ENCODE results near the gene BCL6. TPM values are rescaled to one million over a fixed set of nuclear protein-coding genes. Genes with fewer than 3 reads are reported as not detected.

Gene BCL6
- total and polyA plus RNA-seq, 10 of the 15 experiments (the other 5 are each of a cell fraction or from before 2014, with no cell fraction given): 0.04 to 0.85 (median 0.15) TPM

- ChIA-PET POLR2A (no interaction called here), CTCF (interaction anchor here (0.6 to 4.8 kb wide), 46 partner anchors 8 to 1213 kb away, joined by 3 to 50 read pairs (median 3); partner anchors contain the start of gene RTP4), SMC1A (ENCODE audit: uncharacterized antibody, unreplicated experiment) (interaction anchor here (0.6 to 4.1 kb wide), 40 partner anchors 9 to 1294 kb away, joined by 3 to 27 read pairs (median 3); no protein-coding TSS in a partner anchor), RAD21 (ENCODE audit: unreplicated experiment) (interaction anchor here (0.6 to 4.1 kb wide), 16 partner anchors 9 to 1294 kb away, joined by 3 to 16 read pairs (median 3); no protein-coding TSS in a partner anchor)
- Histone ChIP-seq H3K36me3 (ENCODE audit: control insufficient read depth in 2 of 2, insufficient read depth in 2 of 2, low read length in 1 of 2) (no peaks in the 10 kb centered on the region), H3K4me1 (ENCODE audit: control insufficient read depth, insufficient read depth, low read length) (peaks cover 11% of the 10 kb centered on the region), H3K9ac (ENCODE audit: control insufficient read depth, insufficient read depth, low read length) (no peak overlapping the region), H3K27ac (ENCODE audit: control insufficient read depth, insufficient read depth) (no peak overlapping the region), H2AFZ (ENCODE audit: control insufficient read depth, low read depth, low read length) (no peak overlapping the region), H3K4me2 (ENCODE audit: control insufficient read depth, insufficient read depth) (no peak overlapping the region), H3K79me2 (ENCODE audit: control insufficient read depth, insufficient read depth, low read length) (no peaks in the 10 kb centered on the region), H4K20me1 (ENCODE audit: control insufficient read depth, insufficient read depth) (no peaks in the 10 kb centered on the region), H3K9me3 (replicated peaks; ENCODE audit: control insufficient read depth, insufficient read depth, low read length) (no peaks in the 10 kb centered on the region), H3K4me3 (no peak overlapping the region), H3K27me3 (replicated peaks in 1 of 2; ENCODE audit: control insufficient read depth in 2 of 2, insufficient read depth in 2 of 2, low read length in 1 of 2) (peaks cover 7 to 13% of the 10 kb centered on the region in 2 experiments)
- 37% methylated on average over 5 of the region's 5 CpGs for WGBS (ENCODE audit: insufficient coverage, insufficient replicate concordance, low lambda C conversion rate, missing lambda C conversion rate)
- no TSS peak for BruUV-seq (replicated peaks)
- in situ Hi-C loops (cut with MboI) (no loop called here), intact Hi-C loops (cut with micrococcal nuclease; ENCODE audit: unreplicated experiment) (loop anchor here (5.0 to 10.0 kb wide), 4 partner anchors 155 to 917 kb away; no protein-coding TSS in a partner anchor)
- ATAC-seq (no peak), DNase-seq (ENCODE audit: low read depth, low spot score) (no peak), FAIRE-seq (no peak)
- no peak for TF ChIP-seq IKZF2 (IDR thresholded peaks at IDR 0.05)
- no peak for TF ChIP-seq BACH1 (IDR thresholded peaks at IDR 0.05; ENCODE audit: borderline replicate concordance)
- no peak for TF ChIP-seq RUNX3 (IDR thresholded peaks at IDR 0.05; ENCODE audit: low read length)
- TF ChIP-seq RFX5 (IDR thresholded peaks at IDR 0.05; ENCODE audit: low read depth, low read length): no peak
- TF ChIP-seq CEBPZ (IDR thresholded peaks at IDR 0.05; ENCODE audit: low read depth, low read length): no peak
- TF ChIP-seq NFXL1 (IDR thresholded peaks at IDR 0.05; ENCODE audit: borderline replicate concordance): no peak
Measured at GRCh38 chr3:187747506-187747905, 2.2 kb upstream of the BCL6 start.
